Thyroid gland (tissue), 4 donors: Measurements from ENCODE around the gene IGFBP7. TPM values are rescaled to one million over a fixed set of nuclear protein-coding genes. Genes with fewer than 3 reads are reported as not detected.

ENCODE experiments used
- small RNA-seq: library from RNA; depleted of rRNA; stranded (forward); fragments of <200 nt; gene quantifications from one replicate; pipeline ENCODE3, GENCODE V24; 2016
- total RNA-seq, 4 donors: library from RNA; depleted of rRNA; stranded (reverse); fragments of >200 nt; gene quantifications; one replicate each; pipeline ENCODE4 v1.2.3, GENCODE V29; 2016

IGFBP7 gene
- total RNA-seq, 4 donors from 2014 or later, result 660 to 2,581 (median 1,387) TPM

Small RNA genes lying within 50 kb of the gene (small RNA-seq; reads per million reads assigned to genes)
- not detected for gene RNU6-998P

Other genes with a start within 250 kb of the IGFBP7 start
- 10 to 100 TPM; 33.2 to 50.3 (median 41.1) TPM for gene REST, start 202.5 kb downstream of the IGFBP7 start, total RNA-seq
- gene NOA1, start 132.8 kb downstream of the IGFBP7 start, total RNA-seq, result 10 to 100 TPM; 22.1 to 27.4 (median 24.7) TPM
- gene POLR2B, start 131.5 kb downstream of the IGFBP7 start, total RNA-seq, result 100 to 1,000 TPM in 1 of 4 donors, 10 to 100 TPM in 3; 82.1 to 111 (median 84.2) TPM